NCI-H2227 (cell line): ENCODE measurements around the gene CBARP.
A peak's percentile ranks its signal among the peaks of the same experiment; 100 is the strongest.

Source experiments
- DNase-seq: peaks from one replicate; lab custom pipeline; 2025; ENCODE audit not compliant: unreplicated experiment; lab: John Stamatoyannopoulos, UW

Gene CBARP

DNA sequence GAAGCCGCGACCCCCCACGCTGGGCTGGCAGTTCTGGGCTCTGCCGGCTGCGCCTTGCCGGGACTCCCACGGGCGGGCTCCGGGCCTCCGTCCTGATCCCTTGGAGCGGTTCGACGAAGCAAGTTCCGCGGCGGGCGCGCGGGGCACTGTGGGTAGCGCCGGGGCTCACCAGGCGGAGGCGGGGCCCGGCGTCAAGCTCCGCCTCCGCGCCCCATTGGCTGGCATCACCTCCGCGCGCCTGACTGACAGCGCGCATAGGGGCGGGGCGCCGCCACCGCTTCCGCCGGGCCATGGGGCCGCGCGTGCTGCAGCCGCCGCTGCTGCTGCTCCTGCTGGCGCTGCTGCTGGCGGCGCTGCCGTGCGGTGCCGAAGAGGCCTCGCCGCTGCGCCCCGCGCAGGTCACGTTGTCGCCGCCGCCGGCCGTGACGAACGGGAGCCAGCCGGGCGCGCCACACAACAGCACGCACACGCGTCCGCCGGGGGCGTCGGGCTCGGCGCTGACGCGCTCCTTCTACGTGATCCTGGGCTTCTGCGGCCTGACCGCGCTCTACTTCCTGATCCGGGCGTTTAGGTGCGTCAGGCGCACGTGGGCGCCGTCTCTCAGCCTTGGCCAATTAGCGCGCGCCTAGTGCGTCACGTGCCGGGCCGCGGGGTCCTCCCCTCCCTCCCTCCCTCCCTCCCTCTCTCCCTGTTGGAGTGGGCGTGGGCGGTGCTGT is 37.6 kb upstream of the CBARP start, which contains the start of gene FAM174C:
Gene FAM174C (plus strand): TSS at position 271 of the 716 bp plus-strand sequence. CDS start 20 bp downstream, at position 291.
- peak; percentile 96 for DNase-seq

DNA sequence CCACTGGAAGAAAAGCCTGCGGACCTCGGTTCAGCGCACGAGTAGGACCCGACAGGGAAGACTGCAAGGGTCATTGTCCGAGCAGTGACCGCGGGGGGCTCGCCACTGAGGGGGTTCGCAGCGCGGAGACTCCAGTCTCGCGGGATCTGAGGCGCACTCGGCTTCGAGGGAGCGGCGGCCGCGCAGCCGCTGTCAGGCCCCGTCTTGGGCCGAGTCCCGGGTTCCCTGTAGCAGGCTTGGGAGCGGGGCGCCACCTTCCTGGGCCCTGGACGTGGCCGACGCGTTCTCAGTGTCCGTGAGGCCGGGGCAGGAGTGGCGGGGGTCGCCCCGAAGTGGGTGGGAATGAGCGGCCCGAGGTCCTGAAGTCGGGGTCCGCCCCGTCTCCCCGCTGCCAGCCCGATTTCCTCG is 37.1 kb upstream of the CBARP start:
- DNase-seq = no peak

GRCh38 chr19:1274081-1274851 is 36.5 kb upstream of the CBARP start:
- no peak for DNase-seq

DNA sequence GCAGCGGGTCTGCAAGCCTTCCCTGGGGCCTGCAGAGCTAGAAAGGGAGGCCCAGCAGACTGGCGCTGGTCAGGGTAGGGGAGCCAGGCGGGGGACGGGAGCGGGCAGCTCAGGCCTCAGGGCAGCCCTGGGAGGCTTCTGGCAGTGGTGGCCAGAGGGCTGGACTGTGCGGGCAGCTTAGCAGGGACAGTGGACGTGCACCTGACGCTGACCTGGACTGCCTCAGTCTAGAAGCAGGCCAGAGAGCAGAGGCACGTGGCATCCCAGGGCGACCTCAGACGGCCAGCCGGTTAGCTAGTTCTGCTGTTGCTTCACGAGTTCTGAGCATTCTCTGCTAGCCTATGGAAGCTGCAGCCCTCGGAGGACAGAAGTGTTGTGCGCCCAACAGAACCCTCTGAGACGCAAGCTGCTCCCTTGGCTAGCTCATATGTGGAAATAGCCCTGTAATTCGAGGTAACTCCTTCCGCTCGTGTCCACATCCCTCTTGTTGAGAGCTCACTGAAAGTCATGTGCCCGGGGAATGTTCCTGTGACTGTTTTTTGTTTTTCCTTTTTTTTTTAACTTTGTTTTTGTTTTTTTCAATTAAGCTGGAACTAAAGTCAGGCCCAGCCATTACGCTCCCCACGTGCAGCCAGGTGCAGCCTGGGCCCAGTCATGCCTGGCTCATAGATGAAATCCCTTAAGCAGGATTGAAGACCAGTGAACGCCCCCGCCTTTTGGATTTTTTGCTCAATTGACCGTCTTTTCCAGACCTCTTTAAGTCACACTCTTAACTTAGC is 35.6 kb upstream of the CBARP start:
- DNase-seq = no peak

- no peak for DNase-seq
Observed at GRCh38 chr19:1272423-1273262, 34.8 kb upstream of the CBARP start.

DNA sequence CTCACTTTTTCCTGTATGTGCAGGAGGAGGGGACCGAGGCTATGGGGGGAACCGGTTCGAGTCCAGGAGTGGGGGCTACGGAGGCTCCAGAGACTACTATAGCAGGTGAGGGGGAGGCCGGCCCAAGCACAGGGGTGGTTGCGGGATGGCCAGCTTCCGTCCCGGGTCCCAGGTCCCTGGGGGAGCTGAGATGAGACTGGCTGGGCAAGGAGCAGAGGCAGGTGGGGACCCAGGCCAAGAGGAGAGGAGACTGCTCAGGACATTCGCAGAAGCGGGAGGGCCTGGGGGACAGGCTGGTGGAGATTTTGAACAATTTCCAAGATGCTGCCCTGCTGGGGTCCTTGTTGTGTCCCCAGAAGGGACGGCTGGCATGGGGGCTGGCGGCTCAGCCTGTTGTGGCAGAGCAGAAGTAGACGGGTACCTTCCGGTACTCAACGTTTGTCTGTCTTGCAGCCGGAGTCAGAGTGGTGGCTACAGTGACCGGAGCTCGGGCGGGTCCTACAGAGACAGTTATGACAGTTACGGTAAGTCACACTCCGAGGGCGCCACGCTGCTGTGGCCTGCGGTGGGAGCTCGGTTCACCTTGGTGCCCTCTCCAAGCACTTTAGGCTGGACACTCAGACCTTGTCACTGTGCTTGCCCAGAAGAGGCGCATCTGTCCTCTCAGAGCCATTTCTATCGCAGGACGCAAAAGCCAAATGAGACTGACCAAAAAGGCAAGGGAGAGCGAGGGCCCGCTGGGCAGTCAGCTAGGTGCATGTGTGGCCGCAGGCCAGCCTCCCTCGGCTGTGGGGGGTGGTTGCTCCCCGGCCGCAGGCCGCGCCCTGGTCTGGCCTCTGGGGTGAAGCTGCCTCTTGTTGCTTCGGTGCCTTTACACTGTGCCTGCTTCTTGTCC is 34.0 kb upstream of the CBARP start:
- no peak for DNase-seq

GRCh38 chr19:1270854-1271527 is 33.2 kb upstream of the CBARP start:
- DNase-seq = no peak

- DNase-seq = no peak
Observed at GRCh38 chr19:1270213-1270853, 32.5 kb upstream of the CBARP start.

DNA sequence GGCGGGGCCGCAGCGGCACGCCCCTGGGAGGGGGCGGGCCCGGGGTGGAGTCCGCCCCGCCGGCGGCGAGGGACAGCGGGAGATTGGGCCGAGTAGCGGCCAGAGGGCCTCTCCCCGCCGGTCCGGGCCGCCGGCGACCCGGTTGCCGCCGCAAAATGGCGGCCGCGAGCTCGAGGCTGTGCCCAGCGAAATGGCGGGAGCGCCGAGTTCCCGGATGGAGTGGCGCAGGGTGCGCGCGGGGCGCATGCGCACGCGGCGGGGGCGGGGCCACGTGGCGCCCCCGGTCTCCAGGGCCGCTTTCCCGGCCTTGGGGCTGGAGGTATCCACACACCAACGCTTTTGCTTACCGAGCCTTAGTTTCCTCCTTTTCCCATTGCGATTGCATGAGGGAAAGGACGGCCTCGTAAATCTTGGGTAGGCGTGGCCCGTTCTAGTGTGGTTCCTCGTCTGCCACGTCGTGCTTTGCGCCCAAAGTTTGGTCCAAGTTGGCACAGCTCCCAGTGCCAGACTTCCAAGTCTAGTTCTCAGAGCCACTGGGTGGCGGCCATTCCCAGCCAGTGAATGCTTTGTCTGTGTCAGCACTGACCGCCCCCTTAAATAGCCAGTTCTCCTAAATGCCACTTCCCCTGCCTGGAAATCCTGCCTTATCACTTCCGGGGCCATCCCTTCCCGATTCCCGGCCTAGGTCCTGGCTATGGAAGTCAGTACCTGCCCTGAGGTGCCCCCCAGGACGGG is 31.8 kb upstream of the CBARP start:
- DNase-seq = peak; percentile 90

- DNase-seq = peak; percentile 97
Observed at GRCh38 chr19:1269065-1269477, 31.3 kb upstream of the CBARP start, which contains the start of gene CIRBP. TSS of gene CIRBP (plus strand) at chr19:1269332. CDS start at chr19:1270934, 1,602 bp downstream.

DNA sequence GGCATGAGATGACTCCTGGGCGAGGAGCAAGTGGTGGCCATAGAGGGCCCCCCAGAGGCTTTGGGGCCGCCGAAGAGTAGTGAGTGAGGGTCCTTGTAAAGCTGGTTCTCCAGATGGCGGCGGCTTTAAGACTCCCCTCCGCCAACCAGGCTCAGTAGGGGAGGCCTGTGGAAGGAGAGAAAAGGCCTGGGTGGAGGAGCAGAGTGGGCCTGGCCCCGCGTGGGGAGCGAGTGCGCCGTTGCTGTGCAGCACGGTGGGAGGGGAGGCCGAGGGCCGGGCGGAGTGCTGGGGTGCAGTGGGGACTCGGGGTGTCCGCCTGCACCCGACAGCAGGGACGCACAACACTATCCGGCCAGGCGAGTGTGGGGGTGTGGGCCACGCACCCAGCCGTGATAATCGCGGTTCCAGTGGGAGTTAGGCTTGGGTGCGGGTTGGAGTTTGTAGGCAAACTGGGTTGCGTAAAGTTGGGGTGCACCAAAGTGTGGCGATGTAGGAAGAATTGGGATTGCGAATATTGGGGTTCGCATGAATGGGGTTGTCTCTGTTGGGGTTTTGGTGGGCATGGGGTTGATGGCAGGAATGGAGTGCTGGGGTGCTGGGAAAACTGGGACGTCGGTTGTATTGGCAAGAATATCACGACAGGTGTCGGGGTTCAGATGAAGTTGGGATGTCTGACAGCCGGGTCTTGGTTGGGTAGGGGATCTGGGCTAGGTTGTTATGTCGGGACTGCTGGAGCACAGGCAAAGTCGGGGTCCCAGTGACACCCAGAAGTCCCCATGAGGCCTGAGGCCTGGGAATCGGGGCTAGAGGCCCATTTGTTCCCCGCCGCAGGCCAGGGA is 30.6 kb upstream of the CBARP start:
- no peak for DNase-seq

DNA sequence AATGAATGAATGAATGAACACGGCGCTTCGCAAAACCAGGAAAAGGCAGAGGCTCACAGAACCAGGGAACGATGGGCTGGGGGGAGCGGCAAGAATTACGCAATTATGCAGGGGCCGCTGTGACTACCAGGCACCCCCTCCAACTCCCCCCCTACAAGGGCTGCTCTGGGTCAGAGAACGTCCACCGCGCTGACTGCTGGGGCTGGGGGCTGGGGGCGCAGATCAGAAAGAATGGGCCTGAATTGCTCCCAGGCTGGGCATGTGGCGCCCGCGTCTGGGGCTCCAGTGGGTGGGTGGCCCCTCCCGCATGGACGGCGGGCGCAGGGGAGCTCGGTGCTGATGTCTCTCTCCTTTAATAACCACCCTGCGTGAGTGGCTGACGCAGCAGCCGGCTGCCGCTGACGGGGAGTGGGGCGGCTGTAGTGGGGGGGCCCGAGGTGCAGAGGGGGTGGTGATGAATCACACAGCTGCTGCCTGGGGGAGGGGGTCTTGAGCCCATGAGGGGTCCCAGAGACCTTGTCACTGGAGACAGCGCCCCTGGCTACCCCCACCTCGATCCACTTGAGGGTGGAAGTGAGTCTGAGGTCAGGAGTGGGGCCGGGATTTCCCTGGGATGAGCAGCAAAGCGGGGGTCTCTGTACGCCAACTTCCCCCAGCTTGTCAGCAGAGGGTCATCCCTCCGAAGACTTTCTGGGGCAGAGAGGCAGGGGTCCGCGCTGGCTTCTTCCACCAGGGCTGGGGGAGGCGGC is 29.8 kb upstream of the CBARP start:
- DNase-seq = peak; percentile 66

DNA sequence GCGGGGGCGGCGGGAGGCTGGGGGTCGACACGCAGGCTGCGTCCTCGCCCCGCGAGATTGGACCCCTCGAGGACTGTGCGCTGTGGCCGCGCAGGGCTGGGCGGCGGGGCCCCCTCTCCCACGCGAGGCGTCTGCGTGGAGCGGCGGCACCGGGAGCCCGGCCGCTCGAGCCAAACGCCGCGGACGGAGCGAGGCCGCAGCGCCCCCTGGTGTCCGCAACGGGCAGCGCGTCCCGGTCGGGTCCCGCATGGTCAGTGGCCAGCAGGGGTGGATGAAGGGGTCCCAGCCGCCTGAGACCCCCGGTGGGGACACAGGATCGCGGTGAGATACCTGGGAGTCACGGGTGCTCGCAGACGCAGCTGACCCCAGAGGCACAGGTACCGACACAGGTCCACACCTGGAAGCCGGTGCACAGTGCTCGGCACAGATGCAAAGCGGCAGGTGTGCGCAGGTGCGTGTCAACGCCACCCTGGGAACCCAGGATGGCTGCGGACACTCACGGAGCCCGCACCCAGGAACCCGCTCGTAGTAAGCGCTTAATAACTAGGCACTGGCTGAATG is 29.2 kb upstream of the CBARP start:
- DNase-seq = peak; percentile 80

- peak; percentile 91 for DNase-seq
Observed at GRCh38 chr19:1266129-1266915, 28.5 kb upstream of the CBARP start.

DNA sequence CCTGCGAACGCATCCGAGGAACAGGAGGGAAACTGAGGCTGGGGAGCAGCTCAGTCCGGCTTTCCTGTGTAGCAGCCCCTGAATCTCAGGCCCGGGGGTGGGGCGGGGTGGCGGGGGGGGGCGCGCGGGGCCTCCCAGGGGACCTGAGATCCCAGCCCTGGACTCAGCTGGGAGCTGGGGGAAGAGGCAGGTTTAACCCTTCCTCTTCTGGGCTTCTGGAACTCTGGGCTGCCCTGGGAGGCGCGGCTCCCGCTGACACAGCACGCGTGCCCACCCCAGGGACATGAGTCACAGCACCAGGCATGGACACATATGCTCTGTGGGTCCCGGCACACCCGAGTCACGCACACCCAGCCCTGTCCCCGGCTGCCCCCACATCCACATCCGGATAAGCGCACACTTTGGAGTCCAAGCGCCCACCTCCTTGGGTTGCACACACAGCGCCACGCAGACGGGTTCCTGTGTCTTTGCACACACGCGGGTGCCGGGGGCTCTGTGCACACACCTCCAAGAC is 27.9 kb upstream of the CBARP start:
- no peak for DNase-seq
